IPS-NIHi7 (cell line): ENCODE data around the gene ENAH.
A peak's percentile ranks its signal among the peaks of the same experiment; 100 is the strongest.

Experiments used
- DNase-seq: peaks from one replicate; pipeline ENCODE4 v3.0.0; 2012; ENCODE audit warnings: mixed read lengths; ENCODE audit errors: extremely low spot score

The ENAH gene

DNA sequence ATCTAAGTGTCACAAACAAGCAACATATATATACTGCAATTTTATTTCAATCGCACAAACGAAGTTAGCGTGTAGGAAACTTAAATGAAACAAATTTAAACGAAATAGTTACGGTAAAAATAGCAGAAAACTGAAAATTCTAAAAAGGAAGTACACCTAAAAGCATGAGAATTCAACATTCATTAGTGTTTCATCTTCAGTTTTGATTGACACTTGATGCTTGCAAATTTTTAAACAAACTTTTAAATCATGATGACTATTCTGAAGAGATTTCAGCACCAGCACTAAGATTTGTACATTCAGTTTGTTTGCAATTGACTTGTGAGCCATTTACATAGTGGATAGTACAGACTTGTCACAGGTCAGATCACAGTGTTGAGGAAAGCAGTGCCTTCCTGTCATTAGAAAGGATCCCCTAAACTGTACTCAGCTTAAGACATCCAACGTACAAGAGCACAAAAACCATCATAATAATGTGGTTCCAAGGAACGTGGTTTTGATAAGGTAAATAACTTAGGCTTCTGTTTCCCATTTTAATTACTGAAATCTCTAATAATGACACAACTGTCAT, 158.0 kb downstream of the ENAH start:
- no peak for DNase-seq

- no peak for DNase-seq
These were observed 159.2 kb downstream of the ENAH start for GRCh38 chr1:225493591-225494246.

DNA sequence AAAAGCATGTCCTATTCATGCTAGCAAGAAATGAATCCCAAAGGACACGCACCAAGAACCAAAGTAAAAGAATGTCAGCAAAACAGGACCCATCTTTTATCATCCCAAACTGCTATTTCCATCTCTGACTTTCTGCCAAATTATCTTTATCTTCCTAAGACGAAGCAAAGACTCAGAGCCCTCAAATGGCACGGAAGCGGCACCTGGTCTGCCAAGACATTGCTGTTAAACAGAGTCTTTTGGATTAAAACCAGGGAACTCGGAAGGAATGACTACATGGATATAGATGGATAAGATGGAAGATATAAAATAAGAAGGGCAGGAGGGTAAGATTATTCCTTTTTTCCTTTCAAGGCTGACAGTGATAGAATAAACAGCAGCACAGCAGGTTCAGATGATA, 164.2 kb downstream of the ENAH start:
- peak; percentile 5 for DNase-seq

GRCh38 chr1:225486856-225487255, 166.1 kb downstream of the ENAH start:
- no peak for DNase-seq

GRCh38 chr1:225485991-225486530, 166.9 kb downstream of the ENAH start:
- peak; percentile 6 for DNase-seq

DNA sequence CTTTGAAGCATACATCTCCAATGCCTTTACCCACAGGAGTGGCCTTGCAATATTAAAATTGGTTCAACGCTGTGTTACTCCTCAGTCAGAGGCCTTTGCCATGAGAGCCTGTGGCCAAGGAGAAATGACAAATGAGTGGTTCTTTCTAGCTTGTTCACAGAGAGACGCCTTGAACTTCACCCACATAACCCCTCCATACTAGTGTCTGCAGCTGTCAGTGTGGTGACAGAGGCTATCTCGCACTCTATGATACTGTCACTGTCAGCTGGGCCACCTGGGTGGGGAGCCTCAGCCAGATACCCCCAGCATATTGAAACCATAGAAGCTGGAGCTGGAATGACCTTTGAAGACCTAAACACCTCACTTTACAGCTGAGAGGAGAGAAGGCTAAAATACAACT, 167.7 kb downstream of the ENAH start:
- no peak for DNase-seq

- DNase-seq, result peak; percentile 5
These were observed 168.2 kb downstream of the ENAH start for GRCh38 chr1:225484657-225485214.

- DNase-seq, result peak; percentile 16
These were observed 168.9 kb downstream of the ENAH start for GRCh38 chr1:225483818-225484656.

DNA sequence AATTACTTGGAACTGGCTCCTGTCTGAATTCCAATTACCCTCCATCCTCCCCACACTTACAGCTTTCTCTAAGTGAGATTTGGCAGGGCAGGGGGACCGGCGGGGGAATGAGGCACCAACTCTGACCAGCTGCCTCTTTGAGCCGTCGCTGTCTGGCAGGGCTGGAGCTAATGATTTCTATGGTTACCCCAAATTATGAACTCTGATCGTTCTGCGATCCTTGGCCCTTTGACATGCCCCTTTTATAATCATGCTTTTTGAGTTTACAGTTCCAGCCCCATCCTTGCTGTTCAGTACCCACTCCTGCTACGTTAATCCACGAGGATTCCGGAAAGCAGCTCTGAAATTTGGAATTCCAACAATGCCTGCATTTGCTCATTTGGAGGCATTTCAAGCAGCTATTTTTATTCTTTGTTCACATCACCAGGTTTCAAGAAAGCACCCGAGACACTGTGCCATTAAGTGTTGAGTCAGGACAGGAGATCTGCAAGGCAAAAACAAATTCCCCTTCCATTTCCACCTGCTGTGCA, 170.4 kb downstream of the ENAH start:
- peak; percentile 7 for DNase-seq

DNA sequence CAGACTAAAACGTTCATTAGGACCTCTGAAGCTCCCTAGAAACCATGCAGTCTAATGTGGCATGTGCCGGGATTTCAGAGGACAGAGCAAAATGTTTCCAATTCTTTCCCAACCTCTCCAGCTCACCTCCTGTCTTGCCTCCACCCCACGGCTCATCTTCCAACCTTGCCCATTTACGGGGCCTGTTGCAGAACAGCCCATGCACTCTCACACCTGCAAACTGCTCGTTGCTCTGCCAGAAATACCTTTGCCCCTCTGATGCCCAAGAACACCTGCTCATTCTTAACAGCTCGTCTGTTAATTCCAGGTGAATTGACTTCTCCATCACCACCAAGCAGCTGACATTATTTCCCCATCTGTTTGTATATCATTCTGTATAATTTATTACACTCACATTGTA, 171.2 kb downstream of the ENAH start:
- peak; percentile 7 for DNase-seq

DNA sequence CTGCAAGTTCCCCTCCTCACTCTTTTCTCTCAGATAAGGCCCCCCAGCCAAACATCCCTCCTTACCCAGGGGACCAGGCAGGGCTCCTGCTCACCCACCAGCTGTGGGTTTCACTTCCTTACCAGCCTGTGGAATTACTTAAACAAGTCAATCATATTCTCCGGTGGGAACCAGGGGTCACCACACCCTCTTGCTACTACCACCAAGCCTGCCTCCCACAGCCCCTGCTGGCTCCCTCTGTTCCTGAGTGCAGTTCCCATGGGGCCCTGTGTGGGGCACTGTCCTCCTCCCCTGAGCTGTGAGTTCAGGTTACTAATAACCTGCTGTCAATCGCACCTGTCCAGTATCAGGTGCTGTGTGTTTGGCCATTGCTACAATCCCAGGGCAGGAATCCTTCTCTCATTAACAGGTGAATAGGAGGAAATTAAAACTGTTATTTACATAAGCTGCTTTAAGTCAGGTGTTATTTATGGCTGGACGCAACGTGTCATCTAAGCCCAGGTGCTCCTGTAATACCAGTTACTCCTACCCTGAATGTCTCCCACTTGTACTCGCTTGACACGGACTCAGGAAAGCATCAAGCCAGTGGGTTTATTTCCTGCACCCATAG, 172.0 kb downstream of the ENAH start:
- peak; percentile 87 for DNase-seq

GRCh38 chr1:225479996-225480720, 172.8 kb downstream of the ENAH start:
- no peak for DNase-seq

- DNase-seq, result no peak
These were observed 173.6 kb downstream of the ENAH start for GRCh38 chr1:225479341-225479740.

- DNase-seq, result no peak
These were observed 175.5 kb downstream of the ENAH start for GRCh38 chr1:225477296-225477911.

GRCh38 chr1:225476538-225476988, 176.4 kb downstream of the ENAH start:
- DNase-seq, result no peak

GRCh38 chr1:225476100-225476511, 176.8 kb downstream of the ENAH start:
- no peak for DNase-seq

DNA sequence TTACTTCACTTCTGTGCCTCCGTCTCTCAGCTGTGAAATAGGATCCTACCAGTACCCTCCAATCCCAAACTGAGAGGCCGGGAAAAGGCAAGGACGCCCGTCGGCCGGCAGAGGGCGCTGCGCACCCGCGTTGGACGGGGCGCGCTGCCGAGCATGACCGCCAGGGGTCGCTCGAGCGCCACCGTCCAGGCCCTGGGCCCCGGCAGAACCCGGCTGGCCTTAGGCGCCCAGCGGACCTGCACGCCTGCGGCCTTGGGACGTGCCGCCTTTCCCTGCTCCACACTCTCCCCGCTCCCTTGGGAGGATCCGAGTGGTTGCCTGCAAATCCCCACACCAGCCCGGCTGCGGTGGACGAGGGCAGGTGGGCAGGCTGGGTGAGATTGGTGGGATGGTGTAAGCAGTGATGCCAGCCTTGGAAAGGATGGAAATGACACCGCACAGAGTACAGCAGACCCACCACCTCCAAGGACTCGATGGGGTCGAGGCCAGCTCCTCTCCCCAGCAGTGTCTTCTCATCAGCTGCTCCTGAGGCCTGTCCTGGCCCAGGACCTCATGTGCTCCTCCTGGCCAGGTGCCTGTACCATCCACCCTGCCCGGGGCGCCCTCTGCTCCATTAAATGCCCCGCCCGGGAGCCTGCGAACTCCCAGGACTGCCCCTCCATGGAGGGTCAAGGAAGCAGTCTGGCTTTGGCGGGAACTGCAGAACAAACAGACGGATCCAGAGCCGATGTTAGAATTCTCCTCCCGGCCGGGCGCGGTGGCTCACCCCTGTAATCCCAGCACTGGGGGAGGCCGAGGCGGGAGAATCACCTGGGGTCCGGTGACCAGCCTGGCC, 177.7 kb downstream of the ENAH start:
- DNase-seq, result peak; percentile 91

DNA sequence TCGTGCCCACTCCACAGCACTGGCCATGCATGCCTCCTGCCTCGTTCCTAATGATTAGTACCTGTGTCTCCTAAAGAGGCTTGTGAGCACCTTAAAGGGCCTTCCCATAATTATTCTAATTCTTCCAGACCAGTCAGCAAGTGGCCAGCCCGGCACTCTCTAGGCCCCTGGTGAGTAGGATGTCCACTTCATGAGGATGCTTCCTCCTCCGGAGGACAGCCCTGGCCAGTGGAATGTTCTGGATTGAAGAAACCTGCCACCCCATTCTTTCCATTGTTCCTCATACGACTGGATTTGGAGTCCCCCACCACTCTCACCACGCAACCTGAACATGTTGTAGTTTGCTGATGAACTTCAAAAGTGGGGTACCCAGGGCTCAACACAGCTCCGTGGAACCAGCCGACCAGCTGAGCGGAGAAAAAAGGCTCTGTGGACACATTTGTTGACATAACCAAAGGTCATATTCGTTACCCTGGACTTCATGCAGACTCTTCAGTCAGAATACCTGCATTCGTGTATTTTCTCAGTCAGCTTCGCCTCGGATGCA, 178.4 kb downstream of the ENAH start:
- no peak for DNase-seq
